Skeletal muscle satellite cell (primary cell): ENCODE measurements around the gene SLC12A8.

Experiments
- H3K27me3 ChIP-seq: 2 replicates; pipeline ENCODE4 v1.7.0; 2013; ENCODE audit warnings: low read length; ENCODE audit not compliant: control insufficient read depth, insufficient read depth
- H3K36me3 ChIP-seq: 2 replicates; pipeline ENCODE4 v1.7.0; 2013; ENCODE audit warnings: mild to moderate bottlenecking, control low read depth, low read length; ENCODE audit not compliant: insufficient read depth
- H3K4me1 ChIP-seq: 2 replicates; pipeline ENCODE4 v1.7.0; 2013; ENCODE audit warnings: low read length; ENCODE audit not compliant: control insufficient read depth, insufficient read depth
- H3K4me2 ChIP-seq: 2 replicates; pipeline ENCODE4 v1.7.0; 2013; ENCODE audit warnings: mild to moderate bottlenecking, low read length
- H3K4me3 ChIP-seq: 2 replicates; pipeline ENCODE4 v1.7.0; 2013; ENCODE audit warnings: low read length
- H3K9ac ChIP-seq: 2 replicates; pipeline ENCODE4 v1.7.0; 2013; ENCODE audit warnings: mild to moderate bottlenecking, low read depth, low read length, moderate library complexity
- H3K9me3 ChIP-seq: replicated peaks from 2 replicates; pipeline ENCODE4 v1.7.0; 2013; ENCODE audit warnings: mild to moderate bottlenecking, control low read depth, low read length

SLC12A8 gene

GRCh38 chr3:125148836-125149235 lies 63.7 kb downstream of the SLC12A8 start:
- Histone ChIP-seq H3K27me3 (no peaks in the 10 kb centered on the region), H3K4me1 (peaks cover 27% of the 10 kb centered on the region), H3K4me3 (peak overlapping the region; percentile 48), H3K36me3 (no peaks in the 10 kb centered on the region), H3K4me2 (peak overlapping the region; percentile 57), H3K9ac (peak overlapping the region; percentile 32), H3K9me3 (no peaks in the 10 kb centered on the region)

- Histone ChIP-seq H3K36me3 (no peaks in the 10 kb centered on the region), H3K4me2 (peak overlapping the region; percentile 57), H3K27me3 (no peaks in the 10 kb centered on the region), H3K9me3 (no peaks in the 10 kb centered on the region), H3K9ac (peak overlapping the region; percentile 32), H3K4me3 (peak overlapping the region; percentile 48), H3K4me1 (peaks cover 28% of the 10 kb centered on the region)
These were observed 64.3 kb downstream of the SLC12A8 start for GRCh38 chr3:125148016-125148812.

GRCh38 chr3:125147491-125147820 lies 65.1 kb downstream of the SLC12A8 start:
- H3K4me2 ChIP-seq = no peak overlapping the region
- H3K9me3 ChIP-seq = no peaks in the 10 kb centered on the region
- H3K27me3 ChIP-seq = no peaks in the 10 kb centered on the region
- H3K36me3 ChIP-seq = no peaks in the 10 kb centered on the region
- peaks cover 28% of the 10 kb centered on the region for H3K4me1 ChIP-seq
- H3K4me3 ChIP-seq = no peak overlapping the region
- H3K9ac ChIP-seq = no peak overlapping the region

GRCh38 chr3:125146626-125147490 lies 65.7 kb downstream of the SLC12A8 start:
- H3K9ac ChIP-seq = no peak overlapping the region

GRCh38 chr3:125145751-125146475 lies 66.6 kb downstream of the SLC12A8 start:
- no peaks in the 10 kb centered on the region for H3K9me3 ChIP-seq
- H3K4me2 ChIP-seq = no peak overlapping the region
- no peak overlapping the region for H3K9ac ChIP-seq
- no peak overlapping the region for H3K4me3 ChIP-seq
- peaks cover 35% of the 10 kb centered on the region for H3K4me1 ChIP-seq
- H3K36me3 ChIP-seq = no peaks in the 10 kb centered on the region
- H3K27me3 ChIP-seq = no peaks in the 10 kb centered on the region

More at GRCh38 chr3:125146626-125147490, 65.7 kb downstream of the SLC12A8 start:
- H3K36me3 ChIP-seq = no peaks in the 10 kb centered on the region
- H3K9me3 ChIP-seq = no peaks in the 10 kb centered on the region
- peaks cover 31% of the 10 kb centered on the region for H3K4me1 ChIP-seq
- no peak overlapping the region for H3K4me3 ChIP-seq
- no peaks in the 10 kb centered on the region for H3K27me3 ChIP-seq
- H3K4me2 ChIP-seq = no peak overlapping the region

GRCh38 chr3:125144653-125145314 lies 67.8 kb downstream of the SLC12A8 start:
- Histone ChIP-seq H3K9ac (no peak overlapping the region), H3K9me3 (no peaks in the 10 kb centered on the region), H3K36me3 (no peaks in the 10 kb centered on the region), H3K27me3 (no peaks in the 10 kb centered on the region), H3K4me2 (no peak overlapping the region), H3K4me1 (peaks cover 45% of the 10 kb centered on the region), H3K4me3 (no peak overlapping the region)

GRCh38 chr3:125143982-125144652 lies 68.4 kb downstream of the SLC12A8 start:
- Histone ChIP-seq H3K9me3 (no peaks in the 10 kb centered on the region), H3K9ac (no peak overlapping the region), H3K27me3 (no peaks in the 10 kb centered on the region), H3K4me1 (peaks cover 48% of the 10 kb centered on the region), H3K36me3 (no peaks in the 10 kb centered on the region), H3K4me3 (no peak overlapping the region), H3K4me2 (no peak overlapping the region)

GRCh38 chr3:125143538-125143937 lies 69.0 kb downstream of the SLC12A8 start:
- no peaks in the 10 kb centered on the region for H3K36me3 ChIP-seq
- H3K9me3 ChIP-seq = no peaks in the 10 kb centered on the region
- no peak overlapping the region for H3K9ac ChIP-seq
- no peak overlapping the region for H3K4me2 ChIP-seq
- no peak overlapping the region for H3K4me3 ChIP-seq
- no peaks in the 10 kb centered on the region for H3K27me3 ChIP-seq
- H3K4me1 ChIP-seq = peaks cover 42% of the 10 kb centered on the region

GRCh38 chr3:125142940-125143339 lies 69.6 kb downstream of the SLC12A8 start:
- no peaks in the 10 kb centered on the region for H3K9me3 ChIP-seq
- no peak overlapping the region for H3K4me3 ChIP-seq
- no peaks in the 10 kb centered on the region for H3K36me3 ChIP-seq
- peaks cover 38% of the 10 kb centered on the region for H3K4me1 ChIP-seq
- H3K4me2 ChIP-seq = no peak overlapping the region
- no peak overlapping the region for H3K9ac ChIP-seq
- H3K27me3 ChIP-seq = no peaks in the 10 kb centered on the region

GRCh38 chr3:125142420-125142778 lies 70.1 kb downstream of the SLC12A8 start:
- no peaks in the 10 kb centered on the region for H3K36me3 ChIP-seq
- no peaks in the 10 kb centered on the region for H3K9me3 ChIP-seq
- no peak overlapping the region for H3K4me3 ChIP-seq
- H3K27me3 ChIP-seq = no peaks in the 10 kb centered on the region
- peaks cover 43% of the 10 kb centered on the region for H3K4me1 ChIP-seq
- H3K9ac ChIP-seq = no peak overlapping the region
- no peak overlapping the region for H3K4me2 ChIP-seq
